ENCODE data around the gene CEACAM7.
A peak's percentile ranks its signal among the peaks of the same experiment; 100 is the strongest.

CEACAM7 gene

DNA sequence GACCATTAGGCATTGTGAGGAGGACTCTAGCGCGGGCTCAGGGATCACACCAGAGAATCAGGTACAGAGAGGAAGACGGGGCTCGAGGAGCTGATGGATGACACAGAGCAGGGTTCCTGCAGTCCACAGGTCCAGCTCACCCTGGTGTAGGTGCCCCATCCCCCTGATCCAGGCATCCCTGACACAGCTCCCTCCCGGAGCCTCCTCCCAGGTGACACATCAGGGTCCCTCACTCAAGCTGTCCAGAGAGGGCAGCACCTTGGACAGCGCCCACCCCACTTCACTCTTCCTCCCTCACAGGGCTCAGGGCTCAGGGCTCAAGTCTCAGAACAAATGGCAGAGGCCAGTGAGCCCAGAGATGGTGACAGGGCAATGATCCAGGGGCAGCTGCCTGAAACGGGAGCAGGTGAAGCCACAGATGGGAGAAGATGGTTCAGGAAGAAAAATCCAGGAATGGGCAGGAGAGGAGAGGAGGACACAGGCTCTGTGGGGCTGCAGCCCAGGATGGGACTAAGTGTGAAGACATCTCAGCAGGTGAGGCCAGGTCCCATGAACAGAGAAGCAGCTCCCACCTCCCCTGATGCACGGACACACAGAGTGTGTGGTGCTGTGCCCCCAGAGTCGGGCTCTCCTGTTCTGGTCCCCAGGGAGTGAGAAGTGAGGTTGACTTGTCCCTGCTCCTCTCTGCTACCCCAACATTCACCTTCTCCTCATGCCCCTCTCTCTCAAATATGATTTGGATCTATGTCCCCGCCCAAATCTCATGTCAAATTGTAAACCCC, 17.5 kb upstream of the CEACAM7 start:
- peak in 1 of 2 donors; percentile 22 for DNase-seq
- peak overlapping the region in 1 of 2 donors; percentile 28 for H3K4me3 Mint-ChIP-seq

DNA sequence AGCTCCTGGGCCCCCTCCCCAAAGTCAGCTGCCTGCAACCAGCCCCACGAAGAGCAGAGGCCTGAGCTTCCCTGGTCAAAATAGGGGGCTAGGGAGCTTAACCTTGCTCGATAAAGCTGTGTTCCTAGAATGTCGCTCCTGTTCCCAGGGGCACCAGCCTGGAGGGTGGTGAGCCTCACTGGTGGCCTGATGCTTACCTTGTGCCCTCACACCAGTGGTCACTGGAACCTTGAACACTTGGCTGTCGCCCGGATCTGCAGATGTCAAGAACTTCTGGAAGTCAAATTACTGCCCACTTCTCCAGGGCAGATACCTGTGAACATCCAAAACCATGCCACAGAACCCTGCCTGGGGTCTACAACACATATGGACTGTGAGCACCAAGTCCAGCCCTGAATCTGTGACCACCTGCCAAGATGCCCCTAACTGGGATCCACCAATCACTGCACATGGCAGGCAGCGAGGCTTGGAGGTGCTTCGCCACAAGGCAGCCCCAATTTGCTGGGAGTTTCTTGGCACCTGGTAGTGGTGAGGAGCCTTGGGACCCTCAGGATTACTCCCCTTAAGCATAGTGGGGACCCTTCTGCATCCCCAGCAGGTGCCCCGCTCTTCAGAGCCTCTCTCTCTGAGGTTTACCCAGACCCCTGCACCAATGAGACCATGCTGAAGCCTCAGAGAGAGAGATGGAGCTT, 15.7 kb upstream of the CEACAM7 start:
- no peak for ATAC-seq
- H3K4me1 Mint-ChIP-seq, result peaks cover 11% of the 10 kb centered on the region
- H3K27me3 Mint-ChIP-seq, result peaks cover 66% of the 10 kb centered on the region
- H3K4me3 Mint-ChIP-seq, result no peak overlapping the region
- no peak overlapping the region for H3K27ac Mint-ChIP-seq
- H3K9me3 Mint-ChIP-seq, result no peaks in the 10 kb centered on the region
- DNase-seq, result peak in 1 of 2 donors; percentile 7

More for the DNA sequence above, 17.5 kb upstream of the CEACAM7 start:
- no peak for ATAC-seq
- Mint-ChIP-seq H3K4me1 (peaks cover 11% of the 10 kb centered on the region), H3K9me3 (no peaks in the 10 kb centered on the region), H3K27ac (no peak overlapping the region), H3K27me3 (peaks cover 74% of the 10 kb centered on the region)

GRCh38 chr19:41702171-41702651, 14.1 kb upstream of the CEACAM7 start:
- Mint-ChIP-seq H3K27me3 (peaks cover 60% of the 10 kb centered on the region), H3K9me3 (no peaks in the 10 kb centered on the region), H3K27ac (no peak overlapping the region), H3K4me1 (peaks cover 10% of the 10 kb centered on the region), H3K4me3 (no peak overlapping the region)
- ATAC-seq (no peak), DNase-seq (no peak)

- peak in 1 of 2 donors; percentile 7 for DNase-seq
- Mint-ChIP-seq H3K9me3 (no peaks in the 10 kb centered on the region), H3K27me3 (peaks cover 60% of the 10 kb centered on the region)
Measured at GRCh38 chr19:41701401-41702075, 13.5 kb upstream of the CEACAM7 start.

GRCh38 chr19:41700381-41701195, 12.5 kb upstream of the CEACAM7 start:
- H3K9me3 Mint-ChIP-seq, result no peaks in the 10 kb centered on the region
- ATAC-seq (no peak), DNase-seq (no peak)
- H3K4me1 Mint-ChIP-seq, result no peaks in the 10 kb centered on the region
- H3K27ac Mint-ChIP-seq, result no peak overlapping the region
- H3K4me3 Mint-ChIP-seq, result no peak overlapping the region
- H3K27me3 Mint-ChIP-seq, result peaks cover 60% of the 10 kb centered on the region

More at GRCh38 chr19:41701401-41702075, 13.5 kb upstream of the CEACAM7 start:
- H3K27ac Mint-ChIP-seq, result no peak overlapping the region
- ATAC-seq, result no peak
- H3K4me1 Mint-ChIP-seq, result peaks cover 3% of the 10 kb centered on the region
- H3K4me3 Mint-ChIP-seq, result no peak overlapping the region

- H3K4me1 Mint-ChIP-seq, result no peaks in the 10 kb centered on the region
- H3K4me3 Mint-ChIP-seq, result no peak overlapping the region
- no peak for DNase-seq
- ATAC-seq, result peak; percentile 37
- H3K27me3 Mint-ChIP-seq, result peaks cover 60% of the 10 kb centered on the region
- H3K9me3 Mint-ChIP-seq, result no peaks in the 10 kb centered on the region
- no peak overlapping the region for H3K27ac Mint-ChIP-seq
Measured at GRCh38 chr19:41699968-41700323, 11.9 kb upstream of the CEACAM7 start.

GRCh38 chr19:41699231-41699967, 11.3 kb upstream of the CEACAM7 start:
- H3K4me3 Mint-ChIP-seq, result no peak overlapping the region
- peak in 1 of 2 donors; percentile 5 for DNase-seq
- H3K27me3 Mint-ChIP-seq, result peaks cover 60% of the 10 kb centered on the region
- ATAC-seq, result no peak
- H3K9me3 Mint-ChIP-seq, result no peaks in the 10 kb centered on the region
- H3K27ac Mint-ChIP-seq, result no peak overlapping the region
- H3K4me1 Mint-ChIP-seq, result no peaks in the 10 kb centered on the region

GRCh38 chr19:41698746-41699230, 10.7 kb upstream of the CEACAM7 start:
- Mint-ChIP-seq H3K9me3 (no peaks in the 10 kb centered on the region), H3K4me1 (no peaks in the 10 kb centered on the region), H3K27me3 (peaks cover 61% of the 10 kb centered on the region), H3K27ac (no peak overlapping the region), H3K4me3 (no peak overlapping the region)
- ATAC-seq (no peak), DNase-seq (no peak)

GRCh38 chr19:41697198-41697855, 9.3 kb upstream of the CEACAM7 start:
- no peaks in the 10 kb centered on the region for H3K4me1 Mint-ChIP-seq
- no peak overlapping the region for H3K27ac Mint-ChIP-seq
- H3K27me3 Mint-ChIP-seq, result peaks cover 72% of the 10 kb centered on the region
- ATAC-seq (no peak), DNase-seq (no peak)
- H3K9me3 Mint-ChIP-seq, result no peaks in the 10 kb centered on the region
- no peak overlapping the region for H3K4me3 Mint-ChIP-seq

GRCh38 chr19:41696402-41697197, 8.5 kb upstream of the CEACAM7 start:
- no peak for DNase-seq
- H3K4me1 Mint-ChIP-seq, result no peaks in the 10 kb centered on the region
- H3K4me3 Mint-ChIP-seq, result no peak overlapping the region
- H3K27ac Mint-ChIP-seq, result no peak overlapping the region
- peaks cover 74% of the 10 kb centered on the region for H3K27me3 Mint-ChIP-seq
- no peak for ATAC-seq
- H3K9me3 Mint-ChIP-seq, result no peaks in the 10 kb centered on the region

- Mint-ChIP-seq H3K4me3 (no peak overlapping the region), H3K27ac (no peak overlapping the region), H3K4me1 (peaks cover 4% of the 10 kb centered on the region), H3K27me3 (peaks cover 74% of the 10 kb centered on the region), H3K9me3 (no peaks in the 10 kb centered on the region)
- DNase-seq (no peak), ATAC-seq (no peak)
Measured at GRCh38 chr19:41695745-41696144, 7.7 kb upstream of the CEACAM7 start.

DNA sequence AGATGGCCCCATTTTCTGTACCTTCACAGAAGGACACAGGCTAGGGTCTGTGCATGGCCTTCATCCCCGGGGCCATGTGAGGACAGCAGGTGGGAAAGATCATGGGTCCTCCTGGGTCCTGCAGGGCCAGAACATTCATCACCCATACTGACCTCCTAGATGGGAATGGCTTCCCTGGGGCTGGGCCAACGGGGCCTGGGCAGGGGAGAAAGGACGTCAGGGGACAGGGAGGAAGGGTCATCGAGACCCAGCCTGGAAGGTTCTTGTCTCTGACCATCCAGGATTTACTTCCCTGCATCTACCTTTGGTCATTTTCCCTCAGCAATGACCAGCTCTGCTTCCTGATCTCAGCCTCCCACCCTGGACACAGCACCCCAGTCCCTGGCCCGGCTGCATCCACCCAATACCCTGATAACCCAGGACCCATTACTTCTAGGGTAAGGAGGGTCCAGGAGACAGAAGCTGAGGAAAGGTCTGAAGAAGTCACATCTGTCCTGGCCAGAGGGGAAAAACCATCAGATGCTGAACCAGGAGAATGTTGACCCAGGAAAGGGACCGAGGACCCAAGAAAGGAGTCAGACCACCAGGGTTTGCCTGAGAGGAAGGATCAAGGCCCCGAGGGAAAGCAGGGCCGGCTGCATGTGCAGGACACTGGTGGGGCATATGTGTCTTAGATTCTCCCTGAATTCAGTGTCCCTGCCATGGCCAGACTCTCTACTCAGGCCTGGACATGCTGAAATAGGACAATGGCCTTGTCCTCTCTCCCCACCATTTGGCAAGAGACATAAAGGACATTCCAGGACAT, 7.0 kb upstream of the CEACAM7 start:
- H3K27me3 Mint-ChIP-seq, result peaks cover 73% of the 10 kb centered on the region
- H3K27ac Mint-ChIP-seq, result no peak overlapping the region
- H3K4me3 Mint-ChIP-seq, result no peak overlapping the region
- no peaks in the 10 kb centered on the region for H3K9me3 Mint-ChIP-seq
- DNase-seq, result no peak
- peaks cover 4% of the 10 kb centered on the region for H3K4me1 Mint-ChIP-seq
- ATAC-seq, result no peak

DNA sequence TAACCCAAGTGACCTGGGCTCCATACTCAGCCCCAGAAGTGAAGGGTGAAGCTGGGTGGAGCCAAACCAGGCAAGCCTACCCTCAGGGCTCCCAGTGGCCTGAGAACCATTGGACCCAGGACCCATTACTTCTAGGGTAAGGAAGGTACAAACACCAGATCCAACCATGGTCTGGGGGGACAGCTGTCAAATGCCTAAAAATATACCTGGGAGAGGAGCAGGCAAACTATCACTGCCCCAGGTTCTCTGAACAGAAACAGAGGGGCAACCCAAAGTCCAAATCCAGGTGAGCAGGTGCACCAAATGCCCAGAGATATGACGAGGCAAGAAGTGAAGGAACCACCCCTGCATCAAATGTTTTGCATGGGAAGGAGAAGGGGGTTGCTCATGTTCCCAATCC, 6.1 kb upstream of the CEACAM7 start:
- H3K27ac Mint-ChIP-seq, result no peak overlapping the region
- H3K4me3 Mint-ChIP-seq, result no peak overlapping the region
- ATAC-seq (no peak), DNase-seq (no peak)
- peaks cover 73% of the 10 kb centered on the region for H3K27me3 Mint-ChIP-seq
- peaks cover 4% of the 10 kb centered on the region for H3K4me1 Mint-ChIP-seq
- no peaks in the 10 kb centered on the region for H3K9me3 Mint-ChIP-seq

Data from stimulated activated naive CD8-positive, alpha-beta T cell treated with anti-CD3 and anti-CD28 coated beads, Interleukin-15, amount 100 ng/mL, for 72 hours (primary cell).